GM12878 (cell line): ENCODE measurements around the gene PRKN. TPM values are rescaled to one million over a fixed set of nuclear protein-coding genes. Genes with fewer than 3 reads are reported as not detected.

ENCODE experiments used
- ATAC-seq: fragments of 200-7000 bp; cut with Tn5 transposase; 3 replicates; pipeline ENCODE4 v1.9.1; 2020; ENCODE audit warnings: mild to moderate bottlenecking, moderate library complexity
- BruUV-seq: library from RNA; stranded (reverse); fragments of 400-500 nt; replicated peaks from 2 replicates; lab custom pipeline; 2021; lab: Mats Ljungman, UMichigan
- CTCF ChIA-PET: fragments of 300-600 bp; sonication (Branson Sonifier 250); formaldehyde crosslinking; extraction: SDS; loops from one replicate; lab custom pipeline; 2021; ENCODE audit warnings: inconsistent platforms; lab: Yijun Ruan, JAX
- POLR2A ChIA-PET: fragments of 350-600 bp; formaldehyde crosslinking; extraction: SDS; loops from one replicate; lab custom pipeline; 2021; ENCODE audit warnings: inconsistent platforms; lab: Charles Lee
- RAD21 ChIA-PET: fragments of 300-600 bp; sonication (Branson Sonifier 250); formaldehyde crosslinking; loops from one replicate; lab custom pipeline; 2023; ENCODE audit warnings: antibody characterized with exemption; ENCODE audit not compliant: unreplicated experiment; lab: Charles Lee
- SMC1A ChIA-PET: fragments of 300-600 bp; sonication (Branson Sonifier 250); formaldehyde crosslinking; loops from one replicate; lab custom pipeline; 2023; ENCODE audit not compliant: unreplicated experiment, uncharacterized antibody; lab: Charles Lee
- DNase-seq: peaks from one replicate; pipeline ENCODE4 v3.0.0-alpha.2; 2011; ENCODE audit warnings: low read depth, low spot score
- FAIRE-seq: peaks from 3 replicates; lab custom pipeline; 2011; peaks lifted over from hg19 to GRCh38; lab: Jason Lieb, UNC
- H2AFZ ChIP-seq: 2 replicates; pipeline ENCODE4 v1.6.0; 2011; ENCODE audit warnings: low read depth, low read length, control low read depth; ENCODE audit not compliant: control insufficient read depth
- H3K27ac ChIP-seq: 2 replicates; pipeline ENCODE4 v1.5.1; 2011; ENCODE audit warnings: control low read depth; ENCODE audit not compliant: control insufficient read depth, insufficient read depth
- H3K27me3 ChIP-seq, 2 experiments: replicated peaks in 1 of 2; 2 replicates each; pipeline versions ENCODE4 v1.6.0 to v1.6.1; 2011; ENCODE audit warnings: low read length in 1 of 2; ENCODE audit not compliant: control insufficient read depth in 2 of 2, insufficient read depth in 2 of 2
- H3K36me3 ChIP-seq, 2 experiments: 2 replicates each; pipeline ENCODE4 v1.5.1; 2011; ENCODE audit warnings: low read length in 1 of 2; ENCODE audit not compliant: control insufficient read depth in 2 of 2, insufficient read depth in 2 of 2
- H3K4me1 ChIP-seq: 2 replicates; pipeline ENCODE4 v1.6.1; 2011; ENCODE audit warnings: mild to moderate bottlenecking, low read length, moderate library complexity, mixed read lengths; ENCODE audit not compliant: control insufficient read depth, insufficient read depth
- H3K4me2 ChIP-seq: 2 replicates; pipeline ENCODE4 v1.6.0; 2011; ENCODE audit warnings: control low read depth; ENCODE audit not compliant: control insufficient read depth, insufficient read depth
- H3K4me3 ChIP-seq: fragments of 200-600 bp; sonication (generic); 2 replicates; pipeline ENCODE4 v1.5.1; 2016
- H3K79me2 ChIP-seq: 2 replicates; pipeline ENCODE4 v1.6.0; 2011; ENCODE audit warnings: low read length; ENCODE audit not compliant: control insufficient read depth, insufficient read depth
- H3K9ac ChIP-seq: 2 replicates; pipeline ENCODE4 v1.8.0; 2011; ENCODE audit warnings: low read length, control low read depth, mixed read lengths; ENCODE audit not compliant: control insufficient read depth, insufficient read depth
- H3K9me3 ChIP-seq: replicated peaks from 3 replicates; pipeline ENCODE4 v1.5.1; 2011; ENCODE audit warnings: mild to moderate bottlenecking, low read length; ENCODE audit not compliant: control insufficient read depth, insufficient read depth
- H4K20me1 ChIP-seq: 2 replicates; pipeline ENCODE4 v1.6.0; 2011; ENCODE audit not compliant: control insufficient read depth, insufficient read depth
- ESRRA ChIP-seq: IDR thresholded peaks from 2 replicates; pipeline ENCODE4 v1.6.1; 2012; ENCODE audit warnings: mild to moderate bottlenecking, low read length, improper control_type of control experiment
- FOXK2 ChIP-seq: fragments of 450-650 bp; IDR thresholded peaks from 2 replicates; pipeline ENCODE4 v1.6.1; 2017; ENCODE audit warnings: mild to moderate bottlenecking, moderate library complexity
- HSF1 ChIP-seq: fragments of 150-350 bp; IDR thresholded peaks from 2 replicates; pipeline ENCODE4 v1.6.1; 2014; ENCODE audit warnings: mild to moderate bottlenecking, low read depth, low read length
- JUND ChIP-seq: IDR thresholded peaks from 2 replicates; pipeline ENCODE4 v1.6.1; 2012; ENCODE audit warnings: low read depth, mild to moderate bottlenecking, low read length, improper control_type of control experiment, moderate library complexity
- MTA2 ChIP-seq: fragments of 450-650 bp; IDR thresholded peaks from 2 replicates; pipeline ENCODE4 v1.6.1; 2016; ENCODE audit warnings: low read depth, mild to moderate bottlenecking, moderate library complexity
- NKRF ChIP-seq: fragments of 450-650 bp; conservative IDR thresholded peaks from 2 replicates; pipeline ENCODE4 v1.6.1; 2017; ENCODE audit warnings: mild to moderate bottlenecking, moderate library complexity
- RAD51 ChIP-seq: fragments of 450-650 bp; IDR thresholded peaks from 2 replicates; pipeline ENCODE4 v1.6.1; 2016; ENCODE audit warnings: moderate library complexity, mild to moderate bottlenecking, inconsistent platforms
- RELA ChIP-seq: fragments of 450-650 bp; IDR thresholded peaks from 2 replicates; pipeline ENCODE4 v1.8.0; 2014; ENCODE audit warnings: borderline replicate concordance; ENCODE audit not compliant: partially characterized antibody
- YY1 ChIP-seq: IDR thresholded peaks from 2 replicates; pipeline ENCODE4 v1.6.1; 2011; ENCODE audit warnings: low read depth, mild to moderate bottlenecking, low read length
- ZBTB33 ChIP-seq: fragments of 450-650 bp; IDR thresholded peaks from 2 replicates; pipeline ENCODE4 v1.6.1; 2017; ENCODE audit warnings: mild to moderate bottlenecking
- ZNF592 ChIP-seq: fragments of 450-650 bp; IDR thresholded peaks from 2 replicates; pipeline ENCODE4 v1.6.1; 2017; ENCODE audit warnings: mild to moderate bottlenecking, moderate library complexity
- whole genome bisulfite sequencing: methylation state at CpG from one replicate; pipeline ENCODE4 v1.1.6; 2016; ENCODE audit warnings: low lambda C conversion rate; ENCODE audit not compliant: insufficient replicate concordance, insufficient coverage; ENCODE audit errors: missing lambda C conversion rate; 5-methylcytosine and 5-hydroxymethylcytosine counted together
- in situ Hi-C: fragments of 300-500 bp; cut with MboI; formaldehyde crosslinking; loops from 9 replicates; pipeline ENCODE4 v1.14.3; 2018; ENCODE audit warnings: mixed read lengths
- intact Hi-C: fragments of 100-400 bp; cut with micrococcal nuclease; formaldehyde crosslinking; loops from one replicate; pipeline ENCODE4 v1.14.2; 2022; ENCODE audit not compliant: unreplicated experiment
- polyA plus RNA-seq, 11 experiments: library from polyadenylated mRNA; depleted of rRNA in 4 of 11; unstranded in 6 of 11; stranded (reverse) in 5 of 11; fragments of >200 nt; fragmentation: Nextera tagmentation in 4 of 11; fragmentation: Illumina TruSeq in 1 of 11; extraction: Ambion mirVana in 4 of 11; extraction: Trizol in 1 of 11; gene quantifications; 1 replicate in 1 of 11; 2 replicates in 10 of 11; pipeline versions ENCODE4 v1.2.1 to v1.2.3, GENCODE V29; 2011 to 2016; ENCODE audit warnings: inconsistent platforms in 2 of 11, missing spikeins in 2 of 11, low read depth in 1 of 11
- total RNA-seq, 4 experiments: library from RNA; depleted of rRNA in 3 of 4; stranded (reverse); fragments of >200 nt in 3 of 4; fragmentation: Illumina TruSeq in 1 of 4; extraction: Trizol in 1 of 4; gene quantifications; 2 replicates each; pipeline versions ENCODE4 v1.2.1 to v1.2.3, GENCODE V29; 2013 to 2021

Gene PRKN
- total and polyA plus RNA-seq, 10 of the 15 experiments (the other 5 are each of a cell fraction or from before 2014, with no cell fraction given), result 0.06 to 0.09 TPM; not detected in 8

GRCh38 chr6:161476711-161477110, 1250.9 kb downstream of the PRKN start:
- no peak overlapping the region for H2AFZ ChIP-seq
- CTCF ChIA-PET, result interaction anchor here (0.6 to 0.7 kb wide), 2 partner anchors 68 to 389 kb away, joined by 3 read pairs; no protein-coding TSS in a partner anchor
- ATAC-seq (no peak), FAIRE-seq (no peak), DNase-seq (no peak)
- no peaks in the 10 kb centered on the region for H3K9me3 ChIP-seq
- no peaks in the 10 kb centered on the region for H3K4me1 ChIP-seq
- no peak overlapping the region for H3K4me3 ChIP-seq
- POLR2A ChIA-PET, result no interaction called here
- RAD21 ChIA-PET, result no interaction called here
- no peak overlapping the region for H3K9ac ChIP-seq
- H3K27me3 ChIP-seq, result no peaks in the 10 kb centered on the region; a peak in 1 of 4 replicates
- no peak overlapping the region for H3K4me2 ChIP-seq
- no peaks in the 10 kb centered on the region for H3K36me3 ChIP-seq
- no peak overlapping the region for H3K27ac ChIP-seq
- no peaks in the 10 kb centered on the region for H4K20me1 ChIP-seq
- in situ Hi-C loops (no loop called here), intact Hi-C loops (no loop called here)
- SMC1A ChIA-PET, result no interaction called here
- TF ChIP-seq ZNF592 (no peak), RAD51 (no peak), YY1 (no peak), HSF1 (no peak), ZBTB33 (no peak), FOXK2 (no peak), JUND (no peak), RELA (no peak), ESRRA (no peak), MTA2 (no peak), NKRF (no peak)
- H3K79me2 ChIP-seq, result no peaks in the 10 kb centered on the region
- BruUV-seq, result no TSS peak
- WGBS, result 49% methylated on average over 9 of the region's 9 CpGs
